GM21786 (cell line): ENCODE results near the gene PAK4.

ENCODE experiments used
- ATAC-seq: cut with Tn5 transposase; IDR thresholded peaks from one replicate; pipeline ENCODE4 v1.9.1; 2021; ENCODE audit not compliant: unreplicated experiment

The PAK4 gene

DNA sequence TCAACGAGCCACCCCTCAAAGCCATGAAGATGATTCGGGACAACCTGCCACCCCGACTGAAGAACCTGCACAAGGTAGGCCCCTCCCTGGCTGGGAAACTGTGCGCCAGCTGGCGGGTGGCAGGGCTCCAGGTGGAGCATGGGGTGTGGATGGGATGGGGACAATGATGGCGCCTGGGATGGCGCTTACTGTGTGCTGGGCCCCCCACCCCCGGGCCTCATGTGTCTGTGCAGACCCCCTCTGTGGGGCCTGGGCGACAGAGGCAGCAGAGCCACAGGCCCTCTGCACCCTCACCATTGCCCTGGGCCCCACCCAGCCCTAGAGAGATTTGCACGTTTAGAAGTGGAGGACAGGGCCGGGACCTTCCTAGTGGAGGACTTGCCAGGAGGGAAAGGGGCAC lies 52.1 kb downstream of the PAK4 start:
- ATAC-seq: no peak

DNA sequence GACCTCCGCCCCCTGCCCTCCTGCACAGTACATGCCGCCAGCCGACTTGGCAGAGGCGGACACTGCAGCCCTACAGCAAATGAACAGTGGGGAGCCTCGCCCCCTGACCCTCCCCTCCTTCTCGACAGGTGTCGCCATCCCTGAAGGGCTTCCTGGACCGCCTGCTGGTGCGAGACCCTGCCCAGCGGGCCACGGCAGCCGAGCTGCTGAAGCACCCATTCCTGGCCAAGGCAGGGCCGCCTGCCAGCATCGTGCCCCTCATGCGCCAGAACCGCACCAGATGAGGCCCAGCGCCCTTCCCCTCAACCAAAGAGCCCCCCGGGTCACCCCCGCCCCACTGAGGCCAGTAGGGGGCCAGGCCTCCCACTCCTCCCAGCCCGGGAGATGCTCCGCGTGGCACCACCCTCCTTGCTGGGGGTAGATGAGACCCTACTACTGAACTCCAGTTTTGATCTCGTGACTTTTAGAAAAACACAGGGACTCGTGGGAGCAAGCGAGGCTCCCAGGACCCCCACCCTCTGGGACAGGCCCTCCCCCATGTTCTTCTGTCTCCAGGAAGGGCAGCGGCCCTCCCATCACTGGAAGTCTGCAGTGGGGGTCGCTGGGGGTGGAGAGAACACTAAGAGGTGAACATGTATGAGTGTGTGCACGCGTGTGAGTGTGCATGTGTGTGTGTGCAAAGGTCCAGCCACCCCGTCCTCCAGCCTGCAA lies 52.9 kb downstream of the PAK4 start:
- no peak for ATAC-seq

DNA sequence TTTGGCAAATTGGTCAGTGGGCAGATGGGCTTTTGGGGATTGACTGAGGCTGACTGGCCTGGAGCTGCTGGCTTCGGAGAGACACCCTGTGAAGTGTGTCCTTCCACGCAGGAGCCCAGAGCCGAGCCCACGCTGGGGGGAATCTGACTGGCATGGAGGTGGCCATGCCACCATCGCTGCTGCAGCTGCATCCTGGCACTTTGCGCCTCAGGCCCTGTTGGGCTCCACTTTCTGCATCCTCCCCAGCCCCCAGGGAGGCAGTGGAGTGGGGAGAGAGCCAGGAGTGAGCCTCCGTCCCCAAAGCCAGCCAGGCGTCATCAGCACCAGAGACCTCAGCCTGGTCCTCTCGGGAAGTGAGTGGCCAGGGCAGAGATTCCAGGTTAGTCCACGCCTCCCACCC lies 54.2 kb downstream of the PAK4 start:
- no peak for ATAC-seq

- no peak for ATAC-seq
Measured at GRCh38 chr19:39180749-39181148, 55.2 kb downstream of the PAK4 start.

DNA sequence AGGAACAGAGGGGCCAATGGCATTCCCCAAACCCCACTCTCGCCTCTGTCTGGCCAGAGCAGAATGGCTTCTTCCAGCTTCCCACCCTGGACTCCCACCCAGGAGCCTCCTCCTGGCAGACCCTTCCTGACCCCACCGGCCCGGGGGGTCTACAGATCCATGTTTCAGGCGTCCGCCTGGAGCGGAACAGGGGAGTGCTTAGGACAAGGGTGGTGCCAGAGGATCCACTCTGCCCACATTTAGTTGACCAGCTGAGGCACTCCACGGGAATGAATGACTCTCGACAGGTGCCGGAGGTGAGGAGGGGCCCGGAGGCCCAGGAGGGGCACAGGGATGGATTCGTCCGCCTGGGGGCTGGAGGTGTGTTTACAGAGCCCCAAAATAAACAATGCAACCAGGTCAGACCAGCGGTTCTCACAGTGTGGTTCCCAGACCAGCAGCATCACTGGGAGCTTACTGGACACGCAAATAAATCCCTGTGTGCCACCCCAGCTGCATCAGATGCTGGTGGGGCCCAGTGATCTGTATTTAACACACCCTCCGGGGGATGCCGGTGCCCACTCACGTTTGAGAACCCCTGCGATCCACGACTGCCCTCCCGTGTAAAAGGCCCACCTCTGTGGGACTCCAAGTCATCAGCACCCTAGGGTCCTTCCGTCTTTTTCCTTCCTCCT lies 56.1 kb downstream of the PAK4 start:
- no peak for ATAC-seq

DNA sequence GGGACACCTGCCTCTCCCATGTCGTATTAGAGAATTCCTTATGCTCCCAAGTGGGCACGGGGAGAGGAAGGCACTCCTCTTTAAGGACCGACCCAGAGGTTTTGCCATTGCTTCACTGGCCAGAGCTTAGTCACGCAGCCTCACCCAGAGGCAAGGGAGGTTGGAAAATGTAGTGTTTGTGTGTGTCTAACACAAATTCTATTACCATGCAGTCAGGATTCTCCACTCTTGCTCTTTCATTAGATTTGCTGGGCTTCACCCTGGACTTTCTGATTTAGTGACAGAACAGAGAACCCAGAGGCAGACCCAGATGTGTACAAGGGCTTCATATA lies 56.6 kb downstream of the PAK4 start:
- ATAC-seq: no peak

GRCh38 chr19:39183104-39183503 lies 57.5 kb downstream of the PAK4 start:
- no peak for ATAC-seq

DNA sequence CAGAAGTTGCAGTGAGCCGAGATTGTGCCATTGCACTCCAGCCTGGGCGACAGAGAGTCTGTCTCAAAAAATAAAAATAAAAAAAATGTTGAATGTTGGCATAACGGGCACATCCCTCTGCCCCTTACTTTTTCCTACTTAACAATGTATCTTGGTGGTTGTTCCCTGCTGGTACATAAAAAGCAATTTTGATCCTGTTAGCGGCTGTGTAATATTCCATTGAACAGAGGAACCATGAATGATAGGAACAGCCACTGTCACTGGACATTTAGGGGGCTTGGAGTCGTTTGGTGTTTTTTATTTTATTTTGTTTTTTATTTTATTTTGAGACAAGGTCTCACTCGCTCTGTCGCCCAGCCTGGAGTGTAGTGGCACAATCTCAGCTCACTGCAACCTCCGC lies 60.8 kb downstream of the PAK4 start:
- ATAC-seq: no peak

DNA sequence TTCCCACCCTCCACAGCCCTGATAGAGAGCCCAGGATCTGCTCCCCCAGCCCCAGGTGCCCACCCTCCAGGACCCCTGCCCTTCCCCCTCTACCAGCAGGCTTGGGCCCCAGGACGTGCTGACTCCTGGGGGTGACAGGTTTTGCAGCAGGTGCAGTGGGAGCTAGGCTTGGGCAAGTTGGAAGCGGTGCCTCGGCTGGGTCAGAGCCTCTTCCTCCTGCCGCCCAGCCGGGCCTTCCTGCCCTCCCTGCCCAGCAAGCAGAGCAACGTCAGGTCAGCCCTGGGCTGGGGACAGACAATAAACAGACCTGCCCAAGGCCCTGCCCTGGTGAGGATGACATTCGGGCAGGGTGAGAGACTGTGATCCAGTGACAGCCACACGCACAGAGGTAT lies 62.0 kb downstream of the PAK4 start:
- no peak for ATAC-seq

DNA sequence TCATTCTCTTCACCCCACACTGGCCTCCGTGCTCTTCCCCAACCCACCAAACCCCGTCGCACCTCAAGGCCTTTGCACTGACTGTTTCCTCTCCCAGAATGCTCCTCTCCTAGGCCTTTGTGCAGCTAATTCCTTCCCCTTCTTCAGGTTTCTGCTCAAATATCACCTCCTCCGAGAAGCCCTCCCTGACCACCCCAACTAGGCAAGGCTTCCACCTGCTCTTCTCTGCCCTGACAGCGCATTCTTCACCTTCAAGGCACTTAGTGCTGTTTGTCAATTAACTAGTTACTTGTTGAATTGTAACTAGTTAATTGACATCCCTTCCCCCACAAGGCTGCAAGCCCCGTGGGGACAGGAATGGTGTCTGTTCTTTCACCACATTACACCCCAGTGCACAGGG lies 63.4 kb downstream of the PAK4 start:
- no peak for ATAC-seq

DNA sequence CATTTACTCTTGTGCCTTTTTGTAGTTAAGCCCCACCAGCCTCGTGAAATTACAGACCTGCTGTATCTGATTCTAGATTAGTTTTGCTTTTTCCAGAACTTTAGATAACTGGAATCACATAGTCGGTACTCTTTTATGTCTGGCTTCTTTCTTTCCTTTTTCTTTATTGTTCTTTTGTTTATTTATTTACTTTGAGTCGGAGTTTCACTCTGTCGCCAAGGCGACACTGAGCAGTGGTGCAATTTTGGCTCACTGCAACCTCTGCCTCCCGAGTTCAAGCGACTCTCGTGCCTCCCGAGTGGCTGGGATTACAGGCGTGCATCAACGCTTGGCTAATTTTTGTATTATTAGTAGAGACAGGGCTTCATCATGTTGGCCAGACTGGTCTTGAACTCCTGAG lies 65.2 kb downstream of the PAK4 start:
- ATAC-seq: no peak

DNA sequence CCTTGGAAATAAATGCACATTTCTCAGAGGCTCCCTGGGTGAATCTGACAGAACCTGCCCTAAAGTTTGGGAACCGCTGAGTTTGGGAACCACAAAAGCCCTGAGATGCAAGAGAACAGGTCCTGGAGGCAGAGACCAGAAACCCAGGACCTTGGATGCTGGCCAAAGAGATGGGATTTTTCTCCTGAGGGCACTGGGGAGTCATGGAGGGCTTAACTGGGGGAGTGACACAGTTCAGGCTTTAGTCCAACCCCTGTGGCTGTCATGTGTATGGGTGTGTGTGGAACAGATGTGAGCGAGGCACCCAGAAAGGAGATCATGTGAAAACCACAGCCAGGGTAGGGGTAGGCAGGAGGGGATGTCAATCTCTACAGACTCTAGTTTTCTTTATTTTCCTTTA lies 67.3 kb downstream of the PAK4 start:
- no peak for ATAC-seq

DNA sequence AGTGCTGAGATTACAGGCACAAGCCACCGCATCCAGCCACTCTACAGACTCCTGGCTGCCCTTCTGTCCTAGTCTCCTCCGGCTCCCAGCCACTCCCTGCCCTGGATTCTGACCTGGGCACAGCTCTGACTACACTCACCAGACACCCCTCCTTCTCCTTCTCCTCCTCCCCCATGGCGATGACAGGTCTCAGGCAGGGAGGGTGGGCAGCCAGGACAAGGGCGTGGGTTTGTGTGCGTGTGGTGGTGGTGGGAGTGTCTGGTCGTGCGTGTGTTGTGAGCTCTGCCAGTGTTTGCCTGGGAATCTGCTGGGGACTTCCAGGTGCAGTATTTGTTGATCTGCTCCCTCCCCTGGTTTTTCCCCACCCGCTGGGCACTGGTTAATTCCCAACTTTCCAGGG lies 68.2 kb downstream of the PAK4 start:
- ATAC-seq: no peak

- ATAC-seq: no peak
Measured at GRCh38 chr19:39194832-39195542, 69.4 kb downstream of the PAK4 start.

DNA sequence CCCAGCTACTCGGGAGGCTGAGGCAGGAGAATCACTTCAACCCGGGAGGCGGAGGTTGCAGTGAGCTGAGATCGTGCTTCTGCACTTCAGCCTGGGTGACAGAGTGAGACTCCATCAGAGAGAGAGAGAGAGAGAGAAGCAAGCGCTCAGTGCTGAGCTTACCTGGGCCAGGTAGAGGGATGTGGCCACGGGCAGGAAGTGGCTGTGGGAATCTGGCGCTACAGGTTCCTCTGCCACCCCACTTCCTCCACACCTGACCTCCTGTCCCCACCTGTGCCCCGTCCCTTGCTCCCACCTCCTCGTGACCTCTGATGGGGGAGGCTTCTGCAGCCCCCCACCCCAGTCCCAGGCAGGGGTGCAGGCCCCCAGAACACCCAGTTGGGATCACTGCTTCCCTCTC lies 70.2 kb downstream of the PAK4 start:
- no peak for ATAC-seq

- no peak for ATAC-seq
Measured at GRCh38 chr19:39196320-39196719, 70.7 kb downstream of the PAK4 start.

DNA sequence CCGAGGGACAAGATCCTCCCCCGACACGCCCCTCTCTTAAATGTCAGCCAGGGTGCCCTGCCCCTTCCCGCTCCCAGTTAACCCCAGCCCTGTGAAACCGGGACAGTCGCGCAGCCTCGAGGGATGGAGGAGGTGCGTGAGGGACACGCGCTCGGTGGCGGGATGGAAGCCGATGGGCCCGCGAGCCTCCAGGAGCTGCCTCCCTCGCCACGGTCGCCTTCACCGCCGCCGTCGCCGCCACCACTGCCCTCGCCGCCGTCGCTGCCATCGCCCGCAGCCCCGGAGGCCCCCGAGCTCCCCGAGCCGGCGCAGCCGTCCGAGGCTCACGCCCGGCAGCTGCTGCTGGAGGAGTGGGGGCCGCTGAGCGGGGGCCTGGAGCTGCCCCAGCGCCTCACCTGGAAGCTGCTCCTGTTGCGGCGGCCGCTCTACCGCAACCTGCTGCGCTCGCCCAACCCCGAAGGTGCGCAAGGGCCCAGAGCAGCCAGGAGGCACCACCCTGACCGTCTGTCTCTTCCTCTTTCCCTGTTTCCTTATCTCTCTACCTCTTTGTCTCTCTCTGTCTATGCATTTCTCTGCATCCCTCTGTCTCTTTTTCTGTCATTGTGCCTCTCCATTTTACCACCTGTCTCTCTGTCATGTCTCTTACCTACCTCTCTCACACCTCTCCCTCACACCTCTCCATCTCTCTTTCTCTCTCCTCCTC lies 71.4 kb downstream of the PAK4 start, which contains the start of gene NCCRP1:
TSS of gene NCCRP1 (plus strand) at position 105 of the 703 bp plus-strand sequence. CDS start at position 124, 19 bp downstream.
- no peak for ATAC-seq

DNA sequence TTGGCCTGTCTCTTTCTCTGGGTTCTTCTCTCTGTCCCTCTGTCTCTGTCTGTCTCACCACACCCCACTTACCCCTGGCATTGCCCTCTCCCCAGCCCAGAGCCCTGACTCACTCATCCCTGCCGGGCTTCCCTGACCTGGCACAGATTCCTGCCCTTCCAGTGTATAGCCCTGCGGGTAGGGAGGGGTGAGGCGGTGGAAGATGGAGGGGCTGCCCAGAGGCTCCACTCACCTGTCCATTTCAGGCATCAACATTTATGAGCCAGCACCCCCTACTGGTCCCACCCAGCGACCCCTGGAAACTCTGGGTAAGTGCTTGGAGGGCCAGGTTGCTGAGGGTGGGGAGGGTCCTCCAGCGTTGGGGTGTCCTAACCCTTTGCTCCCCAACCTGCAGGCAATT lies 72.2 kb downstream of the PAK4 start:
- no peak for ATAC-seq

DNA sequence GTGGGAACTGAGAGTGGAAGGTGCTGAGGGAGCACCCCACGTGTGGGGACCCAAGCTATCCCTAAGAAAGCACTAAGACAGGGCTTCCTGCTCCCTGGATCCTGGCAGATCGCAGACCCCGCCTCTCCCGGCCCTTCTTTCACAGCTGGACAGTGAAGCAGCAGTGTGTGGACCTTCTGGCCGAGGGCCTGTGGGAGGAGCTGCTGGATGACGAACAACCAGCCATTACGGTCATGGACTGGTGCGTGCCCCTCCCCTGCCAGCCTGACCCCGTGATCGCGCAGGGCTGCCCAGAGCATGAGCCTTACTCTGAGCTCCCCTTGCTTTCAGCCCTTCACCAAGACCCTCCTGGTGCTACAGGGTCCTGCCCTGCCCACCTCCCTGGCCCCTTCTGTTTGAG lies 73.4 kb downstream of the PAK4 start:
- no peak for ATAC-seq

GRCh38 chr19:39200066-39200802 lies 74.6 kb downstream of the PAK4 start:
- ATAC-seq: no peak

GRCh38 chr19:39200803-39201115 lies 75.2 kb downstream of the PAK4 start:
- ATAC-seq: no peak
